Adrenal gland (tissue), 12 donors: ENCODE measurements around the gene GABPB2. TPM values are rescaled to one million over a fixed set of nuclear protein-coding genes. Genes with fewer than 3 reads are reported as not detected.
A peak's percentile ranks its signal among the peaks of the same experiment; 100 is the strongest.

Source experiments
- DNase-seq, 7 donors: peaks; one replicate each; pipeline ENCODE4 v3.0.0-alpha.2; 2019 to 2020
- H3K27ac ChIP-seq, 5 donors: fragments of 200-600 bp; sonication (generic) in 4 of 5; 1 replicate in 3 of 5; 2 replicates in 2 of 5; pipeline versions ENCODE4 v1.5.1 to v1.8.0; 2016 to 2020; ENCODE audit warnings: mild to moderate bottlenecking in 1 of 5
- H3K27me3 ChIP-seq: fragments of 200-600 bp; 2 replicates; pipeline ENCODE4 v1.8.0; 2021
- H3K36me3 ChIP-seq, 2 donors: fragments of 200-600 bp; replicated peaks in 1 of 2; 1 replicate in 1 of 2; 2 replicates in 1 of 2; pipeline versions ENCODE4 v1.5.1 to v1.8.0; 2018 to 2022
- H3K4me1 ChIP-seq, 2 donors: fragments of 200-600 bp; replicated peaks in 1 of 2; 1 replicate in 1 of 2; 2 replicates in 1 of 2; pipeline versions ENCODE4 v1.5.1 to v1.8.0; 2018 to 2021
- H3K4me3 ChIP-seq, 4 donors: fragments of 200-600 bp; sonication (generic) in 3 of 4; one replicate each; pipeline ENCODE4 v1.5.1; 2016 to 2018
- H3K9me3 ChIP-seq, 3 donors: fragments of 200-600 bp; sonication (generic) in 1 of 3; replicated peaks in 1 of 3; 1 replicate in 2 of 3; 2 replicates in 1 of 3; pipeline versions ENCODE4 v1.5.1 to v1.8.0; 2016 to 2021
- POLR2A ChIP-seq, 2 donors: fragments of 450-650 bp; IDR thresholded peaks; one replicate each; pipeline ENCODE4 v1.6.1; 2017; ENCODE audit warnings: antibody characterized with exemption in 2 of 2, mild to moderate bottlenecking in 2 of 2, moderate library complexity in 1 of 2
- WGBS, 4 donors: extraction: QIAGEN DNeasy Blood & Tissue Kit in 2 of 4; methylation state at CpG; one replicate each; pipeline versions ENCODE4 v1.1.5 to v1.1.7; 2013 to 2017; 5-methylcytosine and 5-hydroxymethylcytosine counted together
- intact Hi-C, 2 donors: fragments of 100-400 bp; cut with DNase I; formaldehyde crosslinking; loops; one replicate each; pipeline versions ENCODE4 v1.14.1 to v1.15.0; 2022 to 2023
- polyA plus RNA-seq, 3 donors: library from polyadenylated mRNA; stranded (reverse); fragments of 200-250 nt in 2 of 3; fragments of 350-450 nt in 1 of 3; fragmentation: Illumina TruSeq in 1 of 3; extraction: RNeasy Lipid Tissue Mini Kit (QIAGEN cat#74804) in 1 of 3; gene quantifications; one replicate each; pipeline ENCODE4 v1.2.3, GENCODE V29; 2013 to 2014
- total RNA-seq, 9 donors: library from RNA; depleted of rRNA in 4 of 9; stranded (reverse); fragments of >200 nt in 4 of 9; fragments of 120-200 nt in 1 of 9; fragmentation: NEBNext Ultra II Directional in 1 of 9; extraction: Animal tissue kit (Norgen Biotek cat#: 25700) in 1 of 9; gene quantifications; one replicate each; pipeline versions ENCODE4 v1.1.0 to v1.2.4, GENCODE V29; 2013 to 2023
- TF ChIP-seq, protein P1 (sequence below), 6 experiments: fragments of 450-650 bp in 4 of 6; fragments of 200-600 bp in 2 of 6; sonication (generic) in 1 of 6; IDR thresholded peaks; 1 replicate in 5 of 6; 2 replicates in 1 of 6; pipeline versions ENCODE4 v1.5.1 to v1.8.0; 2016 to 2021; ENCODE audit warnings: antibody characterized with exemption in 6 of 6, mild to moderate bottlenecking in 2 of 6, moderate library complexity in 1 of 6
- donor health status: healthy with polysubstance abuse.
- donor health status: Bipolar disorder and iron deficiency.
- donor health status: DM: yes; HTN: yes; CAD: no.
- donor health status: DM: no; HTN: no; CAD: no.
- donor health status: DM: no; HTN: no; CAD: no.
- donor health status: DM: yes; HTN: yes; CAD: no.

GABPB2 gene
- total and polyA plus RNA-seq, 12 donors = 8.3 to 37.1 (median 12.0) TPM

GRCh38 chr1:151124763-151125403, 54.3 kb downstream of the GABPB2 start:
- DNase-seq = no peak
- Histone ChIP-seq H3K36me3 (peaks cover 0 to 4% of the 10 kb centered on the region in 2 donors), H3K27me3 (no peaks in the 10 kb centered on the region), H3K9me3 (no peaks in the 10 kb centered on the region), H3K4me1 (no peaks in the 10 kb centered on the region), H3K27ac (no peak overlapping the region), H3K4me3 (no peak overlapping the region)
- 77 to 82% (median 81%) methylated on average over 5 of the region's 5 CpGs for WGBS, 4 donors
- TF ChIP-seq, protein P1, sequence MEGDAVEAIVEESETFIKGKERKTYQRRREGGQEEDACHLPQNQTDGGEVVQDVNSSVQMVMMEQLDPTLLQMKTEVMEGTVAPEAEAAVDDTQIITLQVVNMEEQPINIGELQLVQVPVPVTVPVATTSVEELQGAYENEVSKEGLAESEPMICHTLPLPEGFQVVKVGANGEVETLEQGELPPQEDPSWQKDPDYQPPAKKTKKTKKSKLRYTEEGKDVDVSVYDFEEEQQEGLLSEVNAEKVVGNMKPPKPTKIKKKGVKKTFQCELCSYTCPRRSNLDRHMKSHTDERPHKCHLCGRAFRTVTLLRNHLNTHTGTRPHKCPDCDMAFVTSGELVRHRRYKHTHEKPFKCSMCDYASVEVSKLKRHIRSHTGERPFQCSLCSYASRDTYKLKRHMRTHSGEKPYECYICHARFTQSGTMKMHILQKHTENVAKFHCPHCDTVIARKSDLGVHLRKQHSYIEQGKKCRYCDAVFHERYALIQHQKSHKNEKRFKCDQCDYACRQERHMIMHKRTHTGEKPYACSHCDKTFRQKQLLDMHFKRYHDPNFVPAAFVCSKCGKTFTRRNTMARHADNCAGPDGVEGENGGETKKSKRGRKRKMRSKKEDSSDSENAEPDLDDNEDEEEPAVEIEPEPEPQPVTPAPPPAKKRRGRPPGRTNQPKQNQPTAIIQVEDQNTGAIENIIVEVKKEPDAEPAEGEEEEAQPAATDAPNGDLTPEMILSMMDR (IDR thresholded peaks at IDR 0.05) = no peak
- intact Hi-C loops = no loop called here

GRCh38 chr1:151128800-151129199, 58.2 kb downstream of the GABPB2 start:
- 78 to 90% (median 88%) methylated on average over 6 of the region's 6 CpGs for WGBS, 4 donors
- intact Hi-C loops = no loop called here

GRCh38 chr1:151130987-151131586, 60.5 kb downstream of the GABPB2 start:
- H3K4me3 ChIP-seq = peak overlapping the region in 1 of 4 donors; percentile 39
- DNase-seq = peak; percentile 54 to 91 (median 63)
- TF ChIP-seq POLR2A (IDR thresholded peaks at IDR 0.05) = no peak
- TF ChIP-seq, protein P1 (IDR thresholded peaks at IDR 0.05) = no peak
- WGBS, 4 donors = 30 to 48% (median 38%) methylated on average over 37 to 45 of the region's 45 CpGs
- H3K27me3 ChIP-seq = no peaks in the 10 kb centered on the region
- H3K27ac ChIP-seq = peak overlapping the region in 2 of 5 donors; percentile 31 to 52
- intact Hi-C loops = no loop called here
- no peaks in the 10 kb centered on the region for H3K36me3 ChIP-seq
- peaks cover 7 to 11% of the 10 kb centered on the region in 2 donors for H3K4me1 ChIP-seq
- H3K9me3 ChIP-seq = no peaks in the 10 kb centered on the region

More at GRCh38 chr1:151128800-151129199, 58.2 kb downstream of the GABPB2 start:
- Histone ChIP-seq H3K27me3 (no peaks in the 10 kb centered on the region), H3K4me3 (no peak overlapping the region), H3K4me1 (peaks cover 7 to 11% of the 10 kb centered on the region in 2 donors), H3K9me3 (no peaks in the 10 kb centered on the region), H3K27ac (no peak overlapping the region), H3K36me3 (no peaks in the 10 kb centered on the region)
- TF ChIP-seq, protein P1 (IDR thresholded peaks at IDR 0.05) = no peak
- TF ChIP-seq POLR2A (IDR thresholded peaks at IDR 0.05) = no peak
- DNase-seq = no peak

DNA sequence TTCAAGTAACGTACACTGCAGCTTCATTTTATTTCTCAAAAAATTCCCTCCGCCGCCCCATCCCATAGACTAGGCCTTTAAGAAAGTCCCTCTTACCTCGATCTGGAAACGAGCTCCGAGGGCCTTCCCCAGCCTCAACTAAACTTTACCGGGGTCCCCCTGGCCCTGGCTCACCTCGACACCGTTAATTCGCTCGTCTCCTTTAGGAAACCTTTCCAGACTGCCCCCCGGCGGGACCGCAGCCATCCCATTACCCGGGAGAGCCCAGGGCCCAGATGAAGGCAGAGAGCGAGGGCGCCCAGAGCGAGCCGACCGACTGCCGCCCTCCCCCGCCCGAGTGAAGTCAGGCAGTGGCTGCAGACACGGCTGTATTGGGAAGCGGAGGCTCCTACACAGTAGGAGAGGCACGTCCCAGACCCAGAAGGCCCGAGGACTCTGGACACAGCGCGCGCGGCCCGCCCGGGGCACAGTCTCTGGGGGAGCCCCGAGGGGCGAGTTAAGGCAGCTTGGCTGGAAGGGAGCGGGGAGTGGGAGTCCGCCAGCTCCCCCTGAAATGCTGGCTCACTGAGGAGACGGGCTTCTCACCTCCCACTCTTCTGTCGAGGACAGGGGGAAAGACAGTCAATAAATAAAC, 61.3 kb downstream of the GABPB2 start:
- Histone ChIP-seq H3K4me1 (peaks cover 7 to 11% of the 10 kb centered on the region in 2 donors), H3K27me3 (no peaks in the 10 kb centered on the region), H3K4me3 (peak overlapping the region in 1 of 4 donors; percentile 39), H3K9me3 (no peaks in the 10 kb centered on the region), H3K36me3 (no peaks in the 10 kb centered on the region), H3K27ac (peak overlapping the region in 2 of 5 donors; percentile 31 to 52)
- 39 to 68% (median 54%) methylated on average over 21 to 39 of the region's 39 CpGs for WGBS, 4 donors
- peak in 1 of 7 donors; percentile 51 for DNase-seq
- no peak for TF ChIP-seq POLR2A (IDR thresholded peaks at IDR 0.05)
- TF ChIP-seq, protein P1 (IDR thresholded peaks at IDR 0.05) = no peak
- intact Hi-C loops = no loop called here
